Activated gamma-delta T cell treated with Interleukin-2 at 50 U/mL for 16 hours (primary cell): ENCODE data around the gene A2M.

Source experiments
- DNase-seq: peaks from one replicate; pipeline ENCODE4 v3.0.0-alpha.2; 2020

Gene A2M

DNA sequence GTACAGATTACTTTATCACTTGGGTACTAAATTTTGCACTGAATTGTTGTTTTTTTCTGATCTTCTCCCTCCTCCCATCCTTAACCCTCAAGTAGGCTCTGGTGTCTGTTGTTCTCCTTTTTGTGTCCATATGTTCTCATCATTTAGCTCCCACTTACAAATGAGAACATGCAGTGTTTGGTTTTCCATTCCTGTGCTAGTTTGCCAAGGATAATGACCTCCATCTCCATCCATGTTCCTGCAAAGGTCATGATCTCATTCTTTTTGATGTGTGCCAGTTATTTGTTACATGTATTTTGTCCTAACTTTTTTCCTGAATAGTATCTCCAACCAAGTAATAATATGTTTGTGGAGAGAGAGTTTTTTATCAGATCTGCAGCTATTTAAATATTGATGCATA lies 44.2 kb downstream of the A2M start:
- DNase-seq = no peak

DNA sequence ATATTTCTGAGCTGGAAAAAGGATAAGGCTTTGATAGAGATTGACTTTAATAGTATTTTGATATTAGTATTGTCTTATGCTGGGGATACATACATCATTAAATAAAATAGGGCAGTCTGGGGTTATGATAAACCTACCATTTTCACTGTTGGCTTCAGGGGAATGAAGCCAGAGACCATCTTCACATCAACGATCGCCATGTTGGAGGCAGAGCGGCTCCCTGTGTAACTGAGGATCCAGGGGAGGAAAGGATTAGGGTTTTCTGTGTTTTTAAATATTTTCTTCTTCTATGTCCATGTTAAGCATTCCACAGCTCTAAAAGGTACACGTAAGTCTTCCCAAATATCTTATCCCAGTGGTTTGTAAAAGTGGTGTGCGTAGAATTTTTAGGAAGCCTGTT lies 45.4 kb downstream of the A2M start:
- DNase-seq = no peak

DNA sequence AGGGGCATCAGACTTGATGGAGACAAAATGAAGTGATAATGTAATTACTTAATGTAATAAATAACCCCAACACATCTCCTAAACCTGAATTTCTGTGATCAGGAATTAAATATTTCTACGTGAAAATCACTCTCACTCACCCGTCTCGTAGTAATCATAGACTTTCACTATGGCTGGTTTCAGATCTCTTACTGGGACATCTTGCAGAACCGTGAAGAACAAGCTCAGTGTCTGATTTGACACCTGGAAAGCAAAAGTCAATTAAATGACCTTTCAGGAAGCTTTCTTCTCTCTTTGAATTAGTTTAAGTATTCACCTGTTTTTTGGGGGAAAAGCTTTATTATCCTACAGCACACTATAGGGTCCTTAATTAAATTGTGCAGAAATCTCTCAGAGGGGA lies 47.1 kb downstream of the A2M start:
- DNase-seq = no peak

DNA sequence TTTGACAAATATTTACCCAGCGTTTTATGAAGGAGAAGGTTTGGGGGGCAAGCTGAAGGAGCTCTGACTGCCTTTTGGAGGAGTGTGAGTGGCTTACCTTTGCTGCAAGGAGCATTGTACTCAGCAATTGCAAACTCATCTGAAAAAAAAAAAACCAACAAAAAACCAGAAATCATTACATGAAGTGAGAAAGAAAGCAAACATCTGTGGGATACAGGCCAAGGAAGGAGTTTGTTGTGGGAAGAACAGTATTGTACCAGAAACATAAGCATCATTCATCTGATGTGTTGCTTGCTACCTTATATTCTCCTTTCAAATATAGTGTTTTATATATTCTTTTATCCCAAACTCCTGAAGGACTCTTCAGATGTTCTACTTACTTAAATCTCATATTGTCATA lies 47.6 kb downstream of the A2M start:
- DNase-seq = no peak

DNA sequence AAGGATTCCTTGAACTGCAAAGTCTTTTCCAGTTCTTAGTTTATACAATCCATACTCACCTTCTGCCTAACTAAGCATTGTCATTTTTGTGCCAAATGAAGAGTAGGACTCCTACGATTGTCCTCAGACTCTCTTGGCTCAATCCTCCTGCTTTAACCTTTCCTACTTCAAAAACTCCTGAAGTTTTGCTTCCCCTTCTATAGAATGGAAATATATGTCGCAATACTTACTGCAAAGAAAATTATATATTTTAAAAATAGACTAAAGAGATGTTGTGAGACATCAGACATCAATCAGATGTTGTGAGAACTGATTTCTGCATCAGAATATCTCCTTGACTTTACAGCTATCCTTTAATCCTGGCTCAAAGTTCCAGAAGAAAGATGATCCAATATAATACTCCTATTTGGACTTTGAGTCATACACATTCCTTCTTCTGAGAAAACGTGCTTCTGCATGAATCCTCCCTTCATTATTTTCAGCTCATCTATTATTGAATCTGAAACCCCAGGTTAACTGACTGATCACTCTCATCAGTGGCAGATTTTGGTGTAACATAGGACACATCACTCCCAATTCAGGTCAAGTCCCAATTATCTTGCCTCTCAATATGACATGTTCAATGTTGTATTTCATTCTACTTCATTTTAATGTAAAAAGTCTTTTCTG lies 48.8 kb downstream of the A2M start:
- no peak for DNase-seq

GRCh38 chr12:9066183-9066623 lies 49.5 kb downstream of the A2M start:
- no peak for DNase-seq

- no peak for DNase-seq
These were observed 50.2 kb downstream of the A2M start for GRCh38 chr12:9065607-9065856.

DNA sequence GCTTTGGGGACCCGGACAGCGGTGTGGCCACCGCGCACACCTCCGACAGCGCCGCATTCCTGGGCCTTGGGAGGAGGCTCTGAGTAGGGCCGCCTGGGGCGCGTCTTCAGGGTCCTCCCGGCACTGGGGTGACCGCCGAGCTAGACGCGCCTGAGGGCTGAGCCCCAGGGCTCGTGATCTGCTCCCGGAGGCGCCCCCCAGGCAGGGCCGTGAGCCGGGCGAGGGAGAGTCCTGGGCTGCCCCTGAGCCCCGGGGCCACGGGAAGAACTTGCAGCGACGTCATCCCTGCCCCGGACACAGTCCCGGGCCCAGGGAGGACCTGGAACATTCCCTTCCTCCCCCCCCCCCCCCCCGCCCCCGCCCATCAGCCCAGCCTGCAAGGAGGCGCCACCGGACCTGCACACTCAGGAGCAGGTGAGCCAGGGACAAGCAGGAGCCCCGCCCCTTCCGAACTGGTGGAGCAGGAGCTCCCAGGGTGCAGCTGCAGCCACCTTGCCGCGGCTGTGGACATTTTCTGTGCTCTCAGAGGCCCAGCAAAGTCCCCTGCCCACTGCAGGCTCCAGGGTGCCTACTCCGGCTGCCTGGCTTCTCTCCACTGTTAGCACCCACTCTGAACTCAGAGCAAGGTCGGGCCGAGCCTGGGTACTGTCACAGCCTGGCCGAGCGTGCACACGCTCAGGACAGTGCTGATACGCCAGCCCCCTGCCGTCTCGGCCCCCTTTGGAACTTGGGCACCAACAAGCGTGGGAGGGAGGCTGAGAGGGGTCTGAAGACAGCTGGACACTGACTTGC lies 50.7 kb downstream of the A2M start:
- DNase-seq = no peak

DNA sequence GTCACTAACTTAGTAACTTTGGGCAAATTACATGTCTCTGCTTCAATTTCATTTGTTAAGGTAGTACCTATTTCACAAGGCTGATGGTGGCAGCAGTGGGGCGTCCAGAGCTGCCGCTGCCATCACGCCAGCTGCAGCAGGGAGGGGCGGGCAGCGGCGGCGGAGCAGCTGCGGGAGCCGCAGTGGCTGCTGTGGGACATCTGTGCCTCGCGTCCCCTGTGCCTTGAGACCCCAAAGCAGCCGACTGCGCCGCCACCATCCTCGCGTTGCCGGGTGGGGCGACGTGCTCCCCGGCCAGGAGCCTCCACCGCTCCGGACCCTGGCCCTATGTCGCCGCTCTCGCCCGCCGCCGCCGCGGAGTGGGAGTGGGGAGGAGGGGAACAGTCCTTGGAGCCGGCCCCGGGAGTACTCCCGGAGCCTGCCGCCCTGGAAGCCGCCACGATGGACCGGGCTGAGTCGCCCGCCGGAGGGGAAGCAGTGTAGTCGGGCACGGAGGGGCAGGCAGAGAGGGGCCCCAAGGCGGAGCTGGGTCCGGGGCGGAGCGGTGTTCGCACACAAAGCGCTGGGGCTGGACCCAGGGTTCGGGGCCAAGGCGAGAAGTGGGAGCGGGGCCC lies 51.4 kb downstream of the A2M start:
- DNase-seq = peak; percentile 43

GRCh38 chr12:9052610-9053009 lies 63.1 kb downstream of the A2M start:
- DNase-seq = no peak

- no peak for DNase-seq
These were observed 64.6 kb downstream of the A2M start for GRCh38 chr12:9051158-9051550.

DNA sequence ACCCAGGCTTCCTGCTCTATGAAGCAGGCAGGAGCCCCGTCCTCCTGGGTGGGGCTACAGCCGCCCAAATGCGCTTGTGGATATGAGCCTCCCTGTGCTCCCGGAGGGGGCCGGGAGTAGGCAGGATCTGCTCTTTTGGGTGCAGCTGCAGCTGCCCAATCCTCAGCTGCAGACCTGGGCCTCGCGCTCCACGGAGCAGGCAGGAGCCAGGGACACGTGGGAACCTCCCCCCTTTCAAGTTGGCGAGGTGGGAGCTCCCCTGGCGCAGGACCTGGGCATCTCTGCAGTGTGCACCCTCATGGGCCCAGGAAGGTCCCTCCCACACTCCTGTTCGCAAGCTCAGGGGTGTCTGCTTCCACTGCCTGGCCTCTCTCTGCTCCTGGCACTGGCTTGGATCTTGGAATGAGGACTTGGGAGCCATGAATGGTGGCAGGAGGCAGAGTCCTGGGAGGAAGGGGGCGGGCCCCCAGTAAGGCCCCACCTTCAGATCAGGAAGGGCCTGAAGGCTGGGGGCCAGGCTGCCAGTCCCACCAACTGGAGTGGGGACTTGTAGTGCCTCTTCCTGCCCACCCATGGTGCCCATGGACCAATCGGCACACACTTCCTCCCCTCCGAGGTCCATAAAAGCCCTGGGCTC lies 65.1 kb downstream of the A2M start:
- no peak for DNase-seq

DNA sequence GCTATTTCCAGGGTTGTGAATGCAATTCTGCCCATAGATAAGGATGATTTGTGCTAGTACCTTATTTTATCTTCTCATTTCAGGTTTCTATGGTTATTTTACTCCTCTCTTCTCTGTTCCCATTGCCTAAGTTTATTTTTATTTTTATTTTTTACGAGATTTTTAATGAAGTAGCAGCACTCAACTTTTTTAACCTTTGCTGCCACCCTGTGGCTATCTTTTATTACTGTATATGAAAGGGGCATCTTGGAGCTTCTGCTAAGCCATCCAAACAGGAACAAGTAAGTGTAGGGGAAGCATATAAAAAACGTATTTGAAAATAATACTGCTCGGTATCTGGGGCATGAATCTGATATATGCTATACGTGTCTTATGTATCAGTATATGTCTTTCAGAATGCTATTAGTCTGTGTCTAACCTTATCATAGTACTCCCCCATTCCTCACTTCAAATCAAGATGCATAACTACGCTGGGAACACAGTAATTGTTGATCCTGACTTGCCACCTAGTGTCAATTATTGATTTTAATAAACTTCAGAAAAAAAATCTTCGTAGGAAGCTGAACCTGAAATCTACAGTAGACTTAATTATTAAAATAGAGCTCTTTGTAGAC lies 66.1 kb downstream of the A2M start:
- DNase-seq = no peak

DNA sequence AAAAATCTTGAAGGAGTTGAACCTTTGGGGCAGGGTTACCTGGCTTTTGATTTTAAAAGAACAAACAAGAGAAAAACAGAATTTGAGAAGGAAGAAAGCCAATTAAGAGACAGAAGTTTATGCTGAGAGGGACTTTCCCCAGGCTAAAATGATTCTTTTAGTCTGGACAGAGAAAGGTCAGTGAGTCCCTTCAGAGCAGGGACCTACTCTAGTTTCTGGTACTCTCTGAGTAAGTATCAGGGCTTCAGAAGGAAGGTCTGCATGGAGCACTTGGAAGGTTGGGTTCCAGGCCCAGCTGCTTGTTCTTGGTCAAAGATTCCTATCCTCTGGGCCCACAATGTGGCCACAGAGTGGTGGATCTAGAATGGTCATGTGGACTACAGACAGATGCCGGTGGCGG lies 66.8 kb downstream of the A2M start:
- no peak for DNase-seq

- DNase-seq = no peak
These were observed 68.6 kb downstream of the A2M start for GRCh38 chr12:9047105-9047504.

GRCh38 chr12:9043766-9044165 lies 72.0 kb downstream of the A2M start:
- no peak for DNase-seq

- DNase-seq = no peak
These were observed 74.4 kb downstream of the A2M start for GRCh38 chr12:9041321-9041720.

GRCh38 chr12:9040484-9041186 lies 75.1 kb downstream of the A2M start:
- no peak for DNase-seq

- no peak for DNase-seq
These were observed 76.2 kb downstream of the A2M start for GRCh38 chr12:9039397-9039977.

GRCh38 chr12:9037431-9037830 lies 78.3 kb downstream of the A2M start:
- DNase-seq = no peak

DNA sequence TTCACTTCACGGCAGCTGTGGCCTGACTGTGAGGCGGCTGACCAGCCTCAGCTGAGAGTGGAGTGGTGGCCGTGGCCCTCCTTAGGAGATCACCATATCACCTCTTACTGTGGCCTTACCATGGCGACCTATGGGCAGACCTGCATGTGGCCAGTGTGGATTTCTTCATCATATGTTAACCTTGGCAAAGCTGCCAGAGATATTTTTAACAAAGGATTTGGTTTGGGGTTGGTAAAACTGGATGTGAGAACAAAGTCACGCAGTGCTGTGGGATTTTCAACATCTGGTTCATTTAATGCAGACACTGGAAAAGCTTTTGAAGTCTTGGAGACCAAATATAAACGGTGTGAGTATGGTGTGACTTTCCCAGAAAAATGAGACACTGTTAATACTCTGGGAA lies 79.5 kb downstream of the A2M start:
- DNase-seq = no peak

DNA sequence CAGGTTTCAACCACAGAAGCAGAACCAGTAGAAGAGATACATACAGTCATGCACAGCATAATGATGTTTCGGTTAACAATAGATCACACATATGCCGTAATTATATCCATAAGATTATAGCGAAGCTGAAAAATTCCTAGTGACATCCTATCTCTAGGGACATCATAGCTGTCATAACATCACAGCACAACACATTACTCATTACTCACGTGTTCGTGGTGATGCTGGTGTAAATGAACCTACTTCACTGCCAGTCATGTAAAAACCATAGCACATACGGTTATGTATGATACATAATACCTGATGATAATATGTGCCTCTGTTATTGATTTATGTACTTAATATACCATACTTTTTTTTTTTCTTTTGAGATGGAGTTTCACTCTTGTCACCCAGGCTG lies 81.6 kb downstream of the A2M start:
- DNase-seq = no peak
